Adrenal gland (tissue), 12 donors: ENCODE results near the gene GOLT1A. TPM values are rescaled to one million over a fixed set of nuclear protein-coding genes. Genes with fewer than 3 reads are reported as not detected.

Experiments
- DNase-seq, 7 donors: peaks; one replicate each; pipeline ENCODE4 v3.0.0-alpha.2; 2019 to 2020
- H3K27ac ChIP-seq, 5 donors: fragments of 200-600 bp; sonication (generic) in 4 of 5; 1 replicate in 3 of 5; 2 replicates in 2 of 5; pipeline versions ENCODE4 v1.5.1 to v1.8.0; 2016 to 2020; ENCODE audit warnings: mild to moderate bottlenecking in 1 of 5
- H3K27me3 ChIP-seq: fragments of 200-600 bp; 2 replicates; pipeline ENCODE4 v1.8.0; 2021
- H3K36me3 ChIP-seq, 2 donors: fragments of 200-600 bp; replicated peaks in 1 of 2; 1 replicate in 1 of 2; 2 replicates in 1 of 2; pipeline versions ENCODE4 v1.5.1 to v1.8.0; 2018 to 2022
- H3K4me1 ChIP-seq, 2 donors: fragments of 200-600 bp; replicated peaks in 1 of 2; 1 replicate in 1 of 2; 2 replicates in 1 of 2; pipeline versions ENCODE4 v1.5.1 to v1.8.0; 2018 to 2021
- H3K4me3 ChIP-seq, 4 donors: fragments of 200-600 bp; sonication (generic) in 3 of 4; one replicate each; pipeline ENCODE4 v1.5.1; 2016 to 2018
- H3K9me3 ChIP-seq, 3 donors: fragments of 200-600 bp; sonication (generic) in 1 of 3; replicated peaks in 1 of 3; 1 replicate in 2 of 3; 2 replicates in 1 of 3; pipeline versions ENCODE4 v1.5.1 to v1.8.0; 2016 to 2021
- POLR2A ChIP-seq, 2 donors: fragments of 450-650 bp; IDR thresholded peaks; one replicate each; pipeline ENCODE4 v1.6.1; 2017; ENCODE audit warnings: antibody characterized with exemption in 2 of 2, mild to moderate bottlenecking in 2 of 2, moderate library complexity in 1 of 2
- WGBS, 4 donors: extraction: QIAGEN DNeasy Blood & Tissue Kit in 2 of 4; methylation state at CpG; one replicate each; pipeline versions ENCODE4 v1.1.5 to v1.1.7; 2013 to 2017; 5-methylcytosine and 5-hydroxymethylcytosine counted together
- intact Hi-C, 2 donors: fragments of 100-400 bp; cut with DNase I; formaldehyde crosslinking; loops; one replicate each; pipeline versions ENCODE4 v1.14.1 to v1.15.0; 2022 to 2023
- polyA plus RNA-seq, 3 donors: library from polyadenylated mRNA; stranded (reverse); fragments of 200-250 nt in 2 of 3; fragments of 350-450 nt in 1 of 3; fragmentation: Illumina TruSeq in 1 of 3; extraction: RNeasy Lipid Tissue Mini Kit (QIAGEN cat#74804) in 1 of 3; gene quantifications; one replicate each; pipeline ENCODE4 v1.2.3, GENCODE V29; 2013 to 2014
- total RNA-seq, 9 donors: library from RNA; depleted of rRNA in 4 of 9; stranded (reverse); fragments of >200 nt in 4 of 9; fragments of 120-200 nt in 1 of 9; fragmentation: NEBNext Ultra II Directional in 1 of 9; extraction: Animal tissue kit (Norgen Biotek cat#: 25700) in 1 of 9; gene quantifications; one replicate each; pipeline versions ENCODE4 v1.1.0 to v1.2.4, GENCODE V29; 2013 to 2023
- TF ChIP-seq, protein P1 (sequence below), 6 experiments: fragments of 450-650 bp in 4 of 6; fragments of 200-600 bp in 2 of 6; sonication (generic) in 1 of 6; IDR thresholded peaks; 1 replicate in 5 of 6; 2 replicates in 1 of 6; pipeline versions ENCODE4 v1.5.1 to v1.8.0; 2016 to 2021; ENCODE audit warnings: antibody characterized with exemption in 6 of 6, mild to moderate bottlenecking in 2 of 6, moderate library complexity in 1 of 6
- donor health status: healthy with polysubstance abuse.
- donor health status: Bipolar disorder and iron deficiency.
- donor health status: DM: yes; HTN: yes; CAD: no.
- donor health status: DM: no; HTN: no; CAD: no.
- donor health status: DM: no; HTN: no; CAD: no.
- donor health status: DM: yes; HTN: yes; CAD: no.

Gene GOLT1A
- total and polyA plus RNA-seq, 12 donors: 0.17 to 0.32 (median 0.31) TPM; not detected in 9

DNA sequence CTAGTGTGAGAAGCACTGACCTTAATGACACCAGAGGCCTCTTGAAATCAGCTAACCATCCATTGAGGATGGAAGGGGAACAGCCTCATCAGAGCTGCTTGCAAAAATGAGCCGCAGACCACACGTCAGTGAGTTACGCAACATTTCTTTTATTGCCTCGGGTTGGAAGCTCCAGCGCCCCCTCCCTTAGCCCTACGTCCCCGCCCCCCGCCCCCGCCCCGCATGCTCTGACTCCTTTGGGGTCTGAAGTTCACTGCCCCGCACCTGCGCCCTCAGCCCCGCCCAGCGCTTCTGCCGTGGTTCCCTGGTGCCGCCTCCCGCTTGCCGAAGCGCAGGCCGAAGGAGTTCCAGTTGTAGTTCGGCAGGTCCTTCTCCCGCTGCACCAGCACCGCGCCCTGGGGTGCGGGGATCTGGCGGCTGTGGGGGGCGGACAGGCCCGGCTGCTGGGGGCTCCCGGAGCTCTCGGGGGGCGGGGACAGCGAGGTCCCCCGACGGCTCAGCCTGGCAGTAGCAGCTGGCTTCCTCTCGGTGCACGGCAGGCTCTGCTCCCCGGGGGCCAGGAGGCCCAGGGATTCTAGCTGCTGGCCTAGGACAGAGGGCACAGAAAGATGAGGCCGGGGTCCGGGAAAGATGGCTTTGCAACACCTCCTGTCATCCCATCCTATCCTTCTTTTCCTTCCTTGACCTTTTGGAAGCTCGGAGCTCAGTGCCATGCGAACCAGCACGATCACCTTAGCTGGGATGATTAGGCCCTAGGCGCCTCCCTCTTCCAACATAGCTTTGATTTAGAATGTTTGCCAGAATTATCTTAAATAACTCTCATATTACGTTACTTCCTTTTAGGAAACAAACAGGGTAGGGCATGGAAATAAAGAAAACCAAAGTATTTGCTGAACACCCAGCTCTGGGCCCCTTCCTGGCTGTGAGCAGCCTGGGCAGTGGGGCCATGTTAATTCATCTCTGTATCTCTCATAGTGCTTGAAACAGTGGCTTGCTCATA, 23.3 kb downstream of the GOLT1A start:
- intact Hi-C loops: no loop called here
- peaks cover 19% of the 10 kb centered on the region for H3K27me3 ChIP-seq

DNA sequence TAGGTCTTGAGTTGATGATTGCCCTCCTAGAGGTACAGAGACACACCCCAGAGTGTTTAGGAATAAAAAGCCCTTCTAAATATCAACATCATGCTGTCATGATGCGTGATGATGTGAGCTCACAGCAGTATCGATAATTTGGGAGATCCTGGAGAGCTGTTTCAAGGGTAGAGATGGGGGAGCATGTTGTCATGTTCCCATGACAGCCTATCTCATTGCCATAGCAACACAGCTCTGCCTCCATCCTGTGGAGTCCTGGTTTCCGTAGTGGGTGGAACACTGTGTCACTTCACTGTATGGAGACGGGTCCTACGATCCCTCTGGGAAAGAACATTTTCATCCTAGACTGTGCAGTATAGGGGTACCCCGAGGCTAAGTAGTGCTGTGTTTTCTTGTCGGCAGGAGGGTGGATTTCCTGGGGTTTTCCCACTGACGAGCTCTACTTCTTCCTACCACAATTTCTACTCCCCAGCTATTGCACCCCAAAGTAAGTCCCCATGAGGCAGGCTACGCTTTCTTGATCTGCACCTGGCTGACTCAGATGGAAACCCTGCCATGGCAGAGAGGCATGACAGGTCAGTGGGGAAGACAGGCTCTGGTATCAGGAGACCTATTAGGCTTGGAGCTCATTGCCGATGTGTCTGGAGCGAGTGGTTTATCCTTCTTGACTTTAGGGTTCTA, 24.7 kb downstream of the GOLT1A start:
- intact Hi-C loops: no loop called here
- peaks cover 19% of the 10 kb centered on the region for H3K27me3 ChIP-seq
- no peaks in the 10 kb centered on the region for H3K9me3 ChIP-seq
- DNase-seq: no peak
- H3K36me3 ChIP-seq: no peaks in the 10 kb centered on the region
- H3K4me3 ChIP-seq: no peak overlapping the region
- no peak for TF ChIP-seq POLR2A (IDR thresholded peaks at IDR 0.05)
- TF ChIP-seq, protein P1, sequence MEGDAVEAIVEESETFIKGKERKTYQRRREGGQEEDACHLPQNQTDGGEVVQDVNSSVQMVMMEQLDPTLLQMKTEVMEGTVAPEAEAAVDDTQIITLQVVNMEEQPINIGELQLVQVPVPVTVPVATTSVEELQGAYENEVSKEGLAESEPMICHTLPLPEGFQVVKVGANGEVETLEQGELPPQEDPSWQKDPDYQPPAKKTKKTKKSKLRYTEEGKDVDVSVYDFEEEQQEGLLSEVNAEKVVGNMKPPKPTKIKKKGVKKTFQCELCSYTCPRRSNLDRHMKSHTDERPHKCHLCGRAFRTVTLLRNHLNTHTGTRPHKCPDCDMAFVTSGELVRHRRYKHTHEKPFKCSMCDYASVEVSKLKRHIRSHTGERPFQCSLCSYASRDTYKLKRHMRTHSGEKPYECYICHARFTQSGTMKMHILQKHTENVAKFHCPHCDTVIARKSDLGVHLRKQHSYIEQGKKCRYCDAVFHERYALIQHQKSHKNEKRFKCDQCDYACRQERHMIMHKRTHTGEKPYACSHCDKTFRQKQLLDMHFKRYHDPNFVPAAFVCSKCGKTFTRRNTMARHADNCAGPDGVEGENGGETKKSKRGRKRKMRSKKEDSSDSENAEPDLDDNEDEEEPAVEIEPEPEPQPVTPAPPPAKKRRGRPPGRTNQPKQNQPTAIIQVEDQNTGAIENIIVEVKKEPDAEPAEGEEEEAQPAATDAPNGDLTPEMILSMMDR (IDR thresholded peaks at IDR 0.05): no peak
- WGBS, 4 donors: 74 to 89% (median 77%) methylated on average over 11 of the region's 11 CpGs
- no peaks in the 10 kb centered on the region for H3K4me1 ChIP-seq
- no peak overlapping the region for H3K27ac ChIP-seq

More for the DNA sequence above, 23.3 kb downstream of the GOLT1A start:
- no peaks in the 10 kb centered on the region for H3K36me3 ChIP-seq
- no peak for TF ChIP-seq POLR2A (IDR thresholded peaks at IDR 0.05)
- TF ChIP-seq, protein P1 (IDR thresholded peaks at IDR 0.05): no peak
- H3K4me3 ChIP-seq: peak overlapping the region in 1 of 4 donors; percentile 36
- no peaks in the 10 kb centered on the region for H3K4me1 ChIP-seq
- 33 to 63% (median 47%) methylated on average over 9 to 44 of the region's 44 CpGs for WGBS, 4 donors
- no peaks in the 10 kb centered on the region for H3K9me3 ChIP-seq
- DNase-seq: no peak
- H3K27ac ChIP-seq: no peak overlapping the region

DNA sequence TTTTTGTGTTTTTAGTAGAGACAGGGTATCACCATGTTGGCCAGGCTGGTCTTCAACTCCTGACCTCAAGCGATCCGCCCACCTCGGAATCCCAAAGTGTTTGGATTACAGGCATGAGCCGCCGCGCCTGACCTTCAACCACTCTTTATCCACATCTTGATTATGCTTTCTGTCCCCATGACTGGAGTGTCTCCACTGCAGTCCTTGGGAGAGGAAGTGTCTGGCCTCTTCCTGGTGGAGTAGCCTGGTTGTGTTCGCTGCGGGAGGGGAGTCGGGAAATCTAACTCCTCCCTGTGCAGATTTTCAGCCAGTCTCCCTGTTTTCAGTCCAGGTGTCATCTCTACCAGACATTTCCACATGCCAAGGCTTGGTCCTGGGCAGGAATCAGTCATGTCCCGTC, 27.2 kb downstream of the GOLT1A start:
- Histone ChIP-seq H3K4me1 (no peaks in the 10 kb centered on the region), H3K27ac (no peak overlapping the region), H3K27me3 (peaks cover 19% of the 10 kb centered on the region), H3K9me3 (no peaks in the 10 kb centered on the region), H3K36me3 (no peaks in the 10 kb centered on the region), H3K4me3 (no peak overlapping the region)
- no peak for DNase-seq
- TF ChIP-seq POLR2A (IDR thresholded peaks at IDR 0.05): no peak
- TF ChIP-seq, protein P1 (IDR thresholded peaks at IDR 0.05): no peak
- intact Hi-C loops: no loop called here
- WGBS, 4 donors: 73 to 86% (median 82%) methylated on average over 10 of the region's 10 CpGs

DNA sequence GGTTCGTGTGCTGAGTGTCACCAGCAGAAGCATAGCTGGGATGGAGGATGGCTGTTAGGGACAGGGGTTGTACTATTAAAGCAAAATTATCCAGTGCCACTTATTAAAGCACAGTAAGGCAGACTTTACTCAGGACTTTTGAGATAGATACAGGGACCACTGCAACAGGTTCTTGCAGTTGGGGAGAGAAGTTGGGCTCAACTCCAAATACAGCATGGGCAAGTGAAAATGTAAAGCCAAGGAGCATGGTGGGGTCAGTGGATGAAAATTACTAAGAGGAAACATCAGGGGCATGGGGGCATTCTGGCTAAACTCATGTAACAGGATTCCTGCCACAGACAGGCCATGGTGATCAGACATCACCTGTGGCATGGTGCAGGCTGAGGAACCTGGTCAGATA, 32.7 kb downstream of the GOLT1A start:
- TF ChIP-seq, protein P1 (IDR thresholded peaks at IDR 0.05): no peak
- no peak for TF ChIP-seq POLR2A (IDR thresholded peaks at IDR 0.05)
- Histone ChIP-seq H3K4me3 (no peak overlapping the region), H3K9me3 (no peaks in the 10 kb centered on the region), H3K4me1 (no peaks in the 10 kb centered on the region), H3K36me3 (no peaks in the 10 kb centered on the region), H3K27me3 (no peaks in the 10 kb centered on the region), H3K27ac (no peak overlapping the region)
- DNase-seq: no peak
- intact Hi-C loops: no loop called here
- 45 to 84% (median 68%) methylated on average over 1 of the region's 1 CpG for WGBS, 4 donors
